ENCODE results near the gene TAF1B. TPM values are rescaled to one million over a fixed set of nuclear protein-coding genes. Genes with fewer than 3 reads are reported as not detected.

The TAF1B gene
- total RNA-seq = 35.7 and 36.8 TPM in 2 replicates
- long read RNA-seq, transcript TAF1B-201 (15 exons, 2,387 nt) = major isoform, 26 of 79 reads
- long read RNA-seq, partial matches to known transcripts = 39 of 79 reads
- long read RNA-seq, other reads (novel, unspliced or antisense) = 13 of 79 reads

DNA sequence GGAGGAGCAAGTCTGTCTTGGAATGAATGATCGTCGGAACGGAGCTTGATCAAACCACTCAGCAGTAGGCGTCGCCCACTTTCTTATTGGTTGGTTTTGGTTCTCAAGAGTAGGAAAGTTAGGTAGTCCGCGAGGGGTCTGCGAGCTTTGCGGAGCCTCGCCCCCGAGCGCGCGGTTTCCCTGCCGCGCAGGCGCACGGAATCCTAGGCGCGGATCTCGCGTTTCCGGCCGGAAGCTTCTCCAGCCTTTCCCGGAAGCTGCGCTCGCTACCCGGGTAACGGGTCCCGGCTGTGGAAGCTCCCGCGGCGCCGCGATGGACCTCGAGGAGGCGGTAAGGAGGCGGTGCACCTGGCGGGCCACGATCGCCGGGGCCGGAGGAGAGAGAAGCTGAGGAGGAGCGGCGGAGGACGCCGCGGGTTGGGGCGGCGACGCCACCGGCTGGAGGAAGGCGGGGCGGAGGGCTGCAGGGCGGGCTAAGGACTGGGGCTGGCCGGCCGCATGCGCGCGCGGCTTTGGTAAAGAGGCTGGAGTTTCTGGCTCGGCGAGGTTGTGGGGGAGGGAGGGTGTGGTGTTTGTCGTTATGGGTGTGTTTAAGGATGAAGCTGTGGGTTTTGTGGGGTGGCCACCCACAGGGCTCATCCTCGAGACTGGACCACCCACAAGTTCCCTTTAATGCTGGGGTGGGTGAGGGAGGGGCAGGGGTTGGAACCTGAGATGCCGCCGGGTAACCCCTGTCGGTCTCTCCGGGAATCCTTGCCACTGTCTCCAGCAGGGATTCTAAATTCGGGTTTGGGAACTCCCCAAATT lies at the start of gene TAF1B:
TAF1B (plus strand) TSS at position 246 of the 807 bp plus-strand sequence; CDS start at position 314, 68 bp downstream.
- TF ChIP-seq, protein P1, sequence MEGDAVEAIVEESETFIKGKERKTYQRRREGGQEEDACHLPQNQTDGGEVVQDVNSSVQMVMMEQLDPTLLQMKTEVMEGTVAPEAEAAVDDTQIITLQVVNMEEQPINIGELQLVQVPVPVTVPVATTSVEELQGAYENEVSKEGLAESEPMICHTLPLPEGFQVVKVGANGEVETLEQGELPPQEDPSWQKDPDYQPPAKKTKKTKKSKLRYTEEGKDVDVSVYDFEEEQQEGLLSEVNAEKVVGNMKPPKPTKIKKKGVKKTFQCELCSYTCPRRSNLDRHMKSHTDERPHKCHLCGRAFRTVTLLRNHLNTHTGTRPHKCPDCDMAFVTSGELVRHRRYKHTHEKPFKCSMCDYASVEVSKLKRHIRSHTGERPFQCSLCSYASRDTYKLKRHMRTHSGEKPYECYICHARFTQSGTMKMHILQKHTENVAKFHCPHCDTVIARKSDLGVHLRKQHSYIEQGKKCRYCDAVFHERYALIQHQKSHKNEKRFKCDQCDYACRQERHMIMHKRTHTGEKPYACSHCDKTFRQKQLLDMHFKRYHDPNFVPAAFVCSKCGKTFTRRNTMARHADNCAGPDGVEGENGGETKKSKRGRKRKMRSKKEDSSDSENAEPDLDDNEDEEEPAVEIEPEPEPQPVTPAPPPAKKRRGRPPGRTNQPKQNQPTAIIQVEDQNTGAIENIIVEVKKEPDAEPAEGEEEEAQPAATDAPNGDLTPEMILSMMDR (conservative IDR thresholded peaks at IDR 0.05) = peak; percentile 56
- H3K27me3 Mint-ChIP-seq (ENCODE audit: low read depth) = no peaks in the 10 kb centered on the region

DNA sequence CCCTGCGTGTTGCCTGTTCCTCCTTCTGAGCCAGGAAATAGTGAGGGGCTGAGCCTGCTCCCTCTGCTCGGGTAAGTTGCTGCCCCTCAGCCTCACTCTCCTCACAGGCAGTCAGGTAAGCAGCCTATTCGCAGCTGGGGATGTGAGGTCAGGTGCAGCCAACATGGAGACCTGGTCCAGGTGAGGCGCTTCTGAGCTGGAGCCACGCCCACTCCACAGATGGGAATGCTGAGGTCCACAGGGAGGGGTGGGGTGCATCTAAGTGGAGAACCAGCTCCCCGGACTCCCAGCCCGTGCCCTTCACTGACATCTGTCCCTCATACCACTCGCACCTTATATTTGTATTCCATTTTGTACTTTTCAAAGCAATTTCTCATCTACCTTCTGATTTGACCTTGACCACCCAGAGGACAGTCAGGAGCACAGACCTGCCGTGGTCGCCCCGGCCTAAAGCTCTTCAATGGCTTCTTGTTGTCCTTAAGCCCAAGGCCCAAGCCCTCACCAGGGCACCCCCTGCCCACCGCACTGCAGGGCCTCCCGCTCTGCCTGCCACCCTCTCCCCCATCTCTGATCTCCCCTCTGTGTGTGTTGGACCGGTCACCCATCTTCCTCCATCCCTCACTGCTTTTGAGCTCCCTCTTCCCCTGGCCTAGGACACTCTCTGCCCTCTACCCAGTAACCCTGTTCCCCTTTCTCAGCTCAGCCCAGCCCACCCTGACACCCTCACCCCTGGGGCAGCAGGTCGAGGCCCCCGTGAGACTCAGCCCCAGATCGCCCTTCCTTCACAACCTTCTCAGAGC lies 49.2 kb upstream of the TAF1B start:
- Mint-ChIP-seq H3K36me3 (ENCODE audit: low read depth) (no peaks in the 10 kb centered on the region), H3K27me3 (ENCODE audit: low read depth) (no peaks in the 10 kb centered on the region), H3K27ac (ENCODE audit: unreplicated experiment) (peak overlapping the region; percentile 91), H3K4me3 (no peak overlapping the region), H3K9me3 (no peaks in the 10 kb centered on the region), H3K4me1 (peaks cover 18% of the 10 kb centered on the region)
- TF ChIP-seq, protein P1 (conservative IDR thresholded peaks at IDR 0.05) = no peak
- no peak for DNase-seq (ENCODE audit: low read depth, low spot score)

More for the DNA sequence above, at the start of gene TAF1B:
- peak within 1 kb of the TSS; percentile 99 for H3K4me3 Mint-ChIP-seq
- H3K27ac Mint-ChIP-seq (ENCODE audit: unreplicated experiment) = peak within 1 kb of the TSS; percentile 93
- H3K9me3 Mint-ChIP-seq = no peaks in the 10 kb centered on the region
- peak; percentile 89 for DNase-seq (ENCODE audit: low read depth, low spot score)
- peaks cover 8% of the 10 kb centered on the region for H3K36me3 Mint-ChIP-seq (ENCODE audit: low read depth)
- H3K4me1 Mint-ChIP-seq = peaks cover 41% of the 10 kb centered on the region

DNA sequence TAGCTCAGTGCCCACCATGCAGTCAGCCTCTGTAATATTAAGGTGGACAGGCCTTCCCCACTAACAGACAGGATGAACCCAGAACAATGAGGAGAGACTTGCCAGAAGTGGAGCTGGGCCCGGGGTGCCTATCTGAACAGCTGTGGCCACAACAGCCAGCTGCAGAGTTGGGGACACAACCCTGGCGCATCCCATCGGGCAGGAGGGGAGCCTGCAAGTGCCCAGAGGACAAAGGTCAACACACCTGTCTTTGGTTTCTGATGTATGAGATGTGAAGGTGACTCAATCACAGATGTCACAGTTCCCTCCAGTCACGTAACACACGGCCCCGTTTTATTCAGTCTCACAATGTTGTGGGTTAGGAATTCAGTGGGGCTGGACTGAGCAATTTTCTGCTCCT lies 48.2 kb upstream of the TAF1B start:
- Mint-ChIP-seq H3K27ac (ENCODE audit: unreplicated experiment) (no peak overlapping the region), H3K27me3 (ENCODE audit: low read depth) (no peaks in the 10 kb centered on the region), H3K4me3 (no peak overlapping the region), H3K9me3 (no peaks in the 10 kb centered on the region), H3K4me1 (peaks cover 25% of the 10 kb centered on the region), H3K36me3 (ENCODE audit: low read depth) (no peaks in the 10 kb centered on the region)
- TF ChIP-seq, protein P1 (conservative IDR thresholded peaks at IDR 0.05) = no peak
- no peak for DNase-seq (ENCODE audit: low read depth, low spot score)

DNA sequence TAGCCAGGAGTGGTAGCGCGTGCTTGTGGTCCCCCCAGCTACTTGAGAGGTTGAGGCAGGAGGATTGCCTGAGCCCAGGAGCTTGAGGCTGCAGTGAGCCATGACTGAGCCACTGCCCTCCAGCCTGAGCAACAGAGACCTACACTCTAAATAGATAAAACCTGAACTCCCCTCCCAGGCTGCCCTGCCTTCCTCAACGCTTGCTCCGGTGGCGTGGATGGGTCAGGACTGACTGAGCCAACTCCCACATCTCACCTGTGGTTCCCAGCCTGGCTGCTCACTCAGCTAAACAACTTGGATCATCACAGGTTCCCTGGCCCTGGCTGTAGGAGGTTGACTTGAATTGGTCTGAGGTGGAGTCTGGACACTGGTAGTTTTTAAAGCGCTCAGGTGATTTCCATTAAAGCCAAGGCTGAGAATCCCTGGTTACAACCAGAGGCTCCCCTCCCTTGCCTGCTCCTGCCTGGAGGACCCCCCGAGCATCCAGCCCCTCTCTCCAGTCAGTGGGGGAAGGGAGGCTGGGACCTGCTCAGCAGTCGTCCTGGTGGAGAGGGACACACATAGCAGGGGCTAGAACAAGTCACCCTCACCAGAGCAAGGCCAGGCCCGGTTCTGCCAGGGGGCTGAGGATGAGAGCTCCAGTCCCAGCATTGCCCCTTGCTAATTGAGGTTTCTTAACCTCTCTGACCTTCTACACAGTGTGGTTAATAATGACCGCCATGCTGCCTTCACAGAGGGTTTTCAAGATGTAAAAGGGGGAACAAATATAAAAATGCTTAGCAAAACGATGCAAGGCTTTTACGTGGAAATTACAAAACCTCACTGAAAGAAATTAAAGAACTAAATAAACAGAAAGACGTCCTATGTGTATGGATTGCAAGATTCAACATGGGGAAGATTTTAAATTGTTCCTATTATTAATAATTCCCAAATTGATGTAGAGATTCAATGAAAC lies 46.9 kb upstream of the TAF1B start:
- no peaks in the 10 kb centered on the region for H3K27me3 Mint-ChIP-seq (ENCODE audit: low read depth)
- H3K27ac Mint-ChIP-seq (ENCODE audit: unreplicated experiment) = no peak overlapping the region
- H3K4me3 Mint-ChIP-seq = no peak overlapping the region
- no peak for DNase-seq (ENCODE audit: low read depth, low spot score)
- H3K36me3 Mint-ChIP-seq (ENCODE audit: low read depth) = no peaks in the 10 kb centered on the region
- H3K9me3 Mint-ChIP-seq = no peaks in the 10 kb centered on the region
- peaks cover 33% of the 10 kb centered on the region for H3K4me1 Mint-ChIP-seq
- TF ChIP-seq, protein P1 (conservative IDR thresholded peaks at IDR 0.05) = no peak

DNA sequence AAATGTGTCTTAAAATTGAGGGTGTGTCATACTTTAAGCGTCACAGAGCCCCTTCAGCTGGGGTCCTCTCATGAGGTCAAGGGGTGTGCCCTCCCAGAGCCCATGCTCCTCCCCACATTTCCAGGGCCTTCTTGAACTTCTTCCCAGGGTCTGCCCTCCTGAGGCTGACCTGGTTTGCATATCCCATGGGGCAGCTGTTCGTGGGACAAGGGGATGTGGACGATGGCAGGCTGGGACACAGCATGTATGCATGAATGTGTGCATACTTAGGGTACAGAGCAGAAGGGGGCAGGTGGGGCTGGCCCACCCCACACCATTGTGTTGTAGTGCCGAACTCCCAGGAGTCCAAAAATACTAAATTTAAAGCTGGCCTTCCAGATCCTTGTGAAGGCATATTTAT lies 46.2 kb upstream of the TAF1B start:
- H3K9me3 Mint-ChIP-seq = no peaks in the 10 kb centered on the region
- H3K36me3 Mint-ChIP-seq (ENCODE audit: low read depth) = no peaks in the 10 kb centered on the region
- no peaks in the 10 kb centered on the region for H3K27me3 Mint-ChIP-seq (ENCODE audit: low read depth)
- TF ChIP-seq, protein P1 (conservative IDR thresholded peaks at IDR 0.05) = no peak
- H3K4me3 Mint-ChIP-seq = no peak overlapping the region
- no peak overlapping the region for H3K27ac Mint-ChIP-seq (ENCODE audit: unreplicated experiment)
- peaks cover 31% of the 10 kb centered on the region for H3K4me1 Mint-ChIP-seq
- no peak for DNase-seq (ENCODE audit: low read depth, low spot score)

All from neural crest cell (in vitro differentiated cells).